EH (cell line): ENCODE results near the gene C11orf98.
A peak's percentile ranks its signal among the peaks of the same experiment; 100 is the strongest.
"Not testable (repeated sequence)": the region's sequence is repeated elsewhere in the genome, so short reads cannot be mapped to it uniquely, and the experiment has no call there.

ENCODE experiments used
- DNase-seq: peaks from one replicate; pipeline ENCODE4 v3.0.0-alpha.2; 2015; ENCODE audit warnings: low read depth

The C11orf98 gene

GRCh38 chr11:62682518-62682917 is 17.5 kb upstream of the C11orf98 start:
- DNase-seq, result no peak

- peak; percentile 84 for DNase-seq
These were observed 15.8 kb upstream of the C11orf98 start for GRCh38 chr11:62680825-62681240.

GRCh38 chr11:62678770-62679696 is 14.0 kb upstream of the C11orf98 start, which contains the start of gene UBXN1:
UBXN1 (minus strand) TSS chr11:62679073; CDS start chr11:62678923, 150 bp downstream.
- DNase-seq, result peak; percentile 88

GRCh38 chr11:62678433-62678769 is 13.4 kb upstream of the C11orf98 start:
- no peak for DNase-seq

GRCh38 chr11:62677714-62678113 is 12.7 kb upstream of the C11orf98 start:
- no peak for DNase-seq

GRCh38 chr11:62677156-62677555 is 12.1 kb upstream of the C11orf98 start:
- no peak for DNase-seq

- no peak for DNase-seq
These were observed 11.7 kb upstream of the C11orf98 start for GRCh38 chr11:62676698-62677097.

- DNase-seq, result not testable (repeated sequence)
These were observed 10.4 kb upstream of the C11orf98 start for GRCh38 chr11:62675415-62675814.

GRCh38 chr11:62673196-62673525 is 8.2 kb upstream of the C11orf98 start:
- no peak for DNase-seq

- peak; percentile 82 for DNase-seq
These were observed 6.8 kb upstream of the C11orf98 start, which contains the start of the genes LBHD1 and UQCC3 for GRCh38 chr11:62671608-62672389. LBHD1 (minus strand) TSS chr11:62672267; CDS start chr11:62670031, 2,236 bp downstream. UQCC3 (plus strand) TSS chr11:62671673; CDS start chr11:62671746, 73 bp downstream.

GRCh38 chr11:62671236-62671607 is 6.2 kb upstream of the C11orf98 start:
- no peak for DNase-seq

GRCh38 chr11:62669420-62670161 is 4.6 kb upstream of the C11orf98 start:
- DNase-seq, result peak; percentile 12

- DNase-seq, result no peak
These were observed 2.5 kb upstream of the C11orf98 start for GRCh38 chr11:62667460-62667859.

GRCh38 chr11:62666259-62666926 is 1.4 kb upstream of the C11orf98 start:
- no peak for DNase-seq

- peak; percentile 65 for DNase-seq
These were observed 719 bp upstream of the C11orf98 start for GRCh38 chr11:62665599-62666258.

- DNase-seq, result no peak
These were observed 470 bp downstream of the C11orf98 start for GRCh38 chr11:62664405-62665074.

GRCh38 chr11:62656796-62657429 is 8.1 kb downstream of the C11orf98 start:
- DNase-seq, result no peak

- DNase-seq, result no peak
These were observed 10.7 kb downstream of the C11orf98 start for GRCh38 chr11:62654297-62654696.

GRCh38 chr11:62652161-62653006 is 12.6 kb downstream of the C11orf98 start:
- no peak for DNase-seq
